Measurements from ENCODE around the gene BCL2. TPM values are rescaled to one million over a fixed set of nuclear protein-coding genes. Genes with fewer than 3 reads are reported as not detected.

Gene BCL2
- total RNA-seq, 2 donors from 2014 or later, result 13.9 to 16.4 TPM

GRCh38 chr18:63262369-63263335 is 56.9 kb downstream of the BCL2 start:
- H3K36me3 ChIP-seq, result no peaks in the 10 kb centered on the region
- intact Hi-C loops (cut with DNase I), result no loop called here
- H3K9me3 ChIP-seq, result no peaks in the 10 kb centered on the region
- TF ChIP-seq CTCF (IDR thresholded peaks at IDR 0.05), result no peak
- H3K4me3 ChIP-seq, result no peak overlapping the region
- no peaks in the 10 kb centered on the region for H3K4me1 ChIP-seq
- H3K9ac ChIP-seq (ENCODE audit: low read depth in 2 of 2, low read length in 2 of 2), result no peak overlapping the region
- H3K27me3 ChIP-seq, result no peaks in the 10 kb centered on the region
- no peak for DNase-seq
- H3K27ac ChIP-seq, result no peak overlapping the region

GRCh38 chr18:63261029-63261428 is 58.5 kb downstream of the BCL2 start:
- no peaks in the 10 kb centered on the region for H3K36me3 ChIP-seq
- no peak overlapping the region for H3K4me3 ChIP-seq
- H3K27ac ChIP-seq, result no peak overlapping the region
- H3K9ac ChIP-seq (ENCODE audit: low read depth in 2 of 2, low read length in 2 of 2), result no peak overlapping the region
- H3K27me3 ChIP-seq, result no peaks in the 10 kb centered on the region
- no peaks in the 10 kb centered on the region for H3K9me3 ChIP-seq
- DNase-seq, result no peak
- TF ChIP-seq CTCF (IDR thresholded peaks at IDR 0.05), result no peak
- intact Hi-C loops (cut with DNase I), result no loop called here
- no peaks in the 10 kb centered on the region for H3K4me1 ChIP-seq

- Histone ChIP-seq H3K27me3 (no peaks in the 10 kb centered on the region), H3K36me3 (no peaks in the 10 kb centered on the region), H3K9me3 (no peaks in the 10 kb centered on the region), H3K4me1 (no peaks in the 10 kb centered on the region), H3K9ac (ENCODE audit: low read depth in 2 of 2, low read length in 2 of 2) (no peak overlapping the region), H3K27ac (no peak overlapping the region), H3K4me3 (no peak overlapping the region)
- DNase-seq, result no peak
- TF ChIP-seq CTCF (IDR thresholded peaks at IDR 0.05), result no peak
- intact Hi-C loops (cut with DNase I), result no loop called here
Observed at GRCh38 chr18:63260380-63260754, 59.2 kb downstream of the BCL2 start.

- intact Hi-C loops (cut with DNase I), result no loop called here
- Histone ChIP-seq H3K27ac (no peak overlapping the region), H3K4me1 (no peaks in the 10 kb centered on the region)
Observed at GRCh38 chr18:63259567-63260379, 59.8 kb downstream of the BCL2 start.

More at GRCh38 chr18:63259567-63260379, 59.8 kb downstream of the BCL2 start:
- Histone ChIP-seq H3K36me3 (no peaks in the 10 kb centered on the region), H3K4me3 (no peak overlapping the region), H3K9me3 (no peaks in the 10 kb centered on the region), H3K9ac (ENCODE audit: low read depth in 2 of 2, low read length in 2 of 2) (no peak overlapping the region), H3K27me3 (no peaks in the 10 kb centered on the region)
- no peak for DNase-seq
- no peak for TF ChIP-seq CTCF (IDR thresholded peaks at IDR 0.05)

All from colonic mucosa (tissue), 4 donors.